K562 (cell line): ENCODE data around the gene RNF217.

Source experiments
- BRCA1 ChIP-seq, 2 experiments: fragments of 450-650 bp in 1 of 2; sonication (generic) in 1 of 2; formaldehyde crosslinking in 1 of 2; IDR thresholded peaks; 2 replicates each; pipeline versions ENCODE4 v1.5.0 to v1.6.1; 2017 to 2020; ENCODE audit warnings: mild to moderate bottlenecking in 1 of 2, missing genetic modification reagents in 1 of 2
- CBFB ChIP-seq: sonication (generic); formaldehyde crosslinking; IDR thresholded peaks from 2 replicates; pipeline ENCODE4 v1.4.0; 2020; ENCODE audit warnings: mild to moderate bottlenecking, missing genetic modification reagents
- ETV5 ChIP-seq: sonication (generic); formaldehyde crosslinking; IDR thresholded peaks from 2 replicates; pipeline ENCODE4 v1.4.0; 2020; ENCODE audit warnings: low read depth, mild to moderate bottlenecking, missing genetic modification reagents
- HDAC2 ChIP-seq: fragments of 450-650 bp; IDR thresholded peaks from 2 replicates; pipeline ENCODE4 v1.6.1; 2016; ENCODE audit warnings: mild to moderate bottlenecking
- MYC ChIP-seq, 2 experiments: fragments of 250-450 bp in 1 of 2; sonication (Bioruptor Pico) in 1 of 2; IDR thresholded peaks; 2 replicates each; pipeline versions ENCODE4 v1.5.1 to v1.6.1; 2012 to 2021; ENCODE audit warnings: low read depth in 2 of 2, borderline replicate concordance in 1 of 2, improper control_type of control experiment in 1 of 2, low read length in 1 of 2, mild to moderate bottlenecking in 1 of 2, moderate library complexity in 1 of 2
- NCOR1 ChIP-seq: fragments of 450-650 bp; IDR thresholded peaks from 2 replicates; pipeline ENCODE4 v1.6.1; 2016; ENCODE audit warnings: mild to moderate bottlenecking, moderate library complexity
- POLR2AphosphoS5 ChIP-seq: IDR thresholded peaks from 2 replicates; pipeline ENCODE4 v1.6.1; 2011; ENCODE audit warnings: mild to moderate bottlenecking, low read depth, low read length, moderate library complexity; ENCODE audit not compliant: control insufficient read depth, insufficient read depth
- SAP30 ChIP-seq: fragments of 200-600 bp; sonication (generic); IDR thresholded peaks from 2 replicates; pipeline ENCODE4 v1.6.1; 2012; ENCODE audit warnings: borderline replicate concordance, low read depth, mild to moderate bottlenecking, moderate library complexity, low read length, control low read depth, inconsistent platforms; ENCODE audit not compliant: insufficient read depth, poor library complexity, severe bottlenecking
- USF1 ChIP-seq: sonication (generic); formaldehyde crosslinking; IDR thresholded peaks from 2 replicates; pipeline ENCODE4 v1.9.0; 2022; ENCODE audit warnings: mild to moderate bottlenecking, missing genetic modification reagents
- USF2 ChIP-seq: sonication (generic); formaldehyde crosslinking; IDR thresholded peaks from 2 replicates; pipeline ENCODE4 v1.5.0; 2020; ENCODE audit warnings: missing genetic modification reagents

- no peak for TF ChIP-seq USF1
- TF ChIP-seq SAP30, result no peak
- TF ChIP-seq HDAC2, result no peak
- no peak for TF ChIP-seq MYC (IDR thresholded peaks at IDR 0.05; ENCODE audit: low read depth, low read length)
- no peak for TF ChIP-seq MYC (CRISPR knock-in tag; IDR thresholded peaks at IDR 0.05; ENCODE audit: borderline replicate concordance, low read depth)
- TF ChIP-seq BRCA1 (IDR thresholded peaks at IDR 0.05), result no peak
- TF ChIP-seq BRCA1 (CRISPR knock-in tag; IDR thresholded peaks at IDR 0.05), result no peak
- no peak for TF ChIP-seq NCOR1
- TF ChIP-seq CBFB, result no peak
- no peak for TF ChIP-seq USF2 (CRISPR knock-in tag)
- TF ChIP-seq ETV5 (CRISPR knock-in tag), result no peak
- TF ChIP-seq POLR2AphosphoS5, result no peak
Measured at GRCh38 chr6:124917769-124918168, 44.5 kb upstream of the RNF217 start.
